Measurements from ENCODE around the gene PSD2.

Gene PSD2

DNA sequence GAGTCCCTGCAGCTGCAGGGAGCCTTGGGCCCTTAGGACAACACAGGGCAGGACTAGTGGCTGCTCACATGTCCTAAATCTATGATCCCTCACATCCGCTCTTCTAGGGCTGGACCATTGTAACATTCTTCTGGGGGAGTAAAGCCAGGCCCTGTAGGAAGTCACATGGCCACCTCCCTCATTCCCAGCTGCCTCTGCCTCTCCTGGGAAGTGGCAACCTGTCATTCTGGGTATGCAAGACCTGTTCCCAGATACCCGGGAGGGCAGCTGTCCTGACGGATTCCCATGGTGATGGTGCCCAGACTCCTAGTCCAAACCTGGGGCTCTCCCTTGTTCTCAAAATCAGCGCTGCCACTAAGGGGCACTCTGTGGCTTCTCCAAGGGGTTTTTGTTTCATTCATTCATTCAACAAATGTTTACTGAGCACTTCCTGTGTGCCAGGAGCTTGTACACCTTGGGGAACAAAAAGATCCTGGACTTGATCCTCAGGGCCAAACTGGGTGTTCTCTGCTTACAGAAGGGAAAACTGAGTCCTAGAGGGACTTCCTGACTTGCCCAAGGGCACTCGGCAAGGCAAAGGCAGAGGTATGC lies 85.6 kb downstream of the PSD2 start:
- DNase-seq, result no peak

DNA sequence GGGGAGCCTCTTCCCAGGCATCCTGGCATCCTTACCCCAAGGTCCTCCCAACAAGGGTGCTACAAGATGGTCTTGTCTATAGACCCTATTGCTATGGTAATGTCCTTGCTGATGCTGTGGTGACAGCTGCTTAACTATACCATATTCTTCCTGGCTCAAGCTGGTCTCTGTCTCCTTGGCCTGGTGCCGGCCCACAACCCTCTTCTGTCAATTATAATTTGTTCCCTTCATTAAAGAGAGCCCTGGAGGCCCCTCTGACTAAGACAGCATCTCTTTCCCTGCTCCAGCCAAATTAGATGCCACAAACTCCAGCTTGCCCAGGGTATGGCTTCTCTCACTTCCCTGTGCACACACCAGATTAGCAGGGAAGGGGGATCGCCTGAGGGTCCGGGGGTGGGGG lies 86.7 kb downstream of the PSD2 start:
- no peak for DNase-seq

GRCh38 chr5:139882961-139883539 lies 87.4 kb downstream of the PSD2 start:
- DNase-seq, result no peak

DNA sequence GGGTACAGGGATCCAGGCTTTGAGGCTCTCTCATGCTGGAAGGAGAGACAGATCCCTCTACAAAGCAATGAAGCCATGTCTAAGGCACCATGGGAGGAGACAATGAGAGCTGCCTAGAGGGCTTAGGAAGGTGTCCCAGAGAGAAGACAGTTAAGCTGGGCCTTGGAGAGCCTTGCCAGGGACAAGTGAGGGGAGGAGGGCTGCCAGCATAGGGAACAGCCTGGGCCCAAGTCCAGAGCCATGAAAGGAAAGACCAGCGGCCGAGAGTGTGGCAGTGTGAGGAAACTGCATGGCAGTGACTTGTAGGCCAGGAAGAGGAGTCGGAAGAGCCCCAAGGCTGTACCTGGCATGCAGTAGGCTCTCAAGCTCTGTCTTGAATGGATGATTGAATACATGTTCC lies 88.5 kb downstream of the PSD2 start:
- no peak for DNase-seq

DNA sequence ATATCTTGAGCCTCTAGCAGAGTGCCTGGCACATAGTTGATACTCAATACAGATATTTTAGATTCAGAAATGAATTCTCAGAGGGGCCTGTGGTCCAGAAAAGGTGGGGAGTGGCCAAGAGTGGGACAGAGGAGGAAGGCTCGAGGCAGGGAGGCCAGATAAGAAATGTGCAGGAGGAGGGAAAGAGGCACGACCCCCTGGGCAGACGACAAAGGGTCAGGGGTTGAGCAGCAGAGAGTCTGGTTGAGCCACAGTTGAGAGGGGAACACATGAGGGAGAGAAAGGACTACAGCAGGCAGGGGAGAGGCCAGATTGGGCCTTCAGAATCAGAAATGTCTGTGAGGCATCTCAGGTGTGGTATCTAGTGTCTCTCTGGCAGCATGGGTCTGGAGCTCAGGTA lies 89.1 kb downstream of the PSD2 start:
- DNase-seq, result no peak

GRCh38 chr5:139885172-139885856 lies 89.7 kb downstream of the PSD2 start:
- DNase-seq, result no peak

DNA sequence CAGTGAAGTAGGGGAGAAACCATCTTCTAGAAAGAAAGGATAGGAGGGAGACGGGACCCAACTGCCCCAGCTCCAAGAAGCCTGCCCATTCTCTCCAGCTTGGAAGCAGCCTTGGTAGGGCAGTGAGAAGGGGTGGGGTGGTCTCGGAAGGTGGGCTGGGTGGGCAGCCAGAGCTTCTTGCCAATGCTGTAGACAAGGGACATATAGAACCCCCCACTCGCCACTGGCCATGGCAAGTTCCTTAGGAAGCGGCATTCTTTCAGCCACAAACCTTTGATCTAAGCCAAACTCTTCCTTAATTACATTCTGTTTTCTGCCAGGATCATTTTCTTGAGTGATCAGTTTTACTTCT lies 90.2 kb downstream of the PSD2 start:
- DNase-seq, result no peak

DNA sequence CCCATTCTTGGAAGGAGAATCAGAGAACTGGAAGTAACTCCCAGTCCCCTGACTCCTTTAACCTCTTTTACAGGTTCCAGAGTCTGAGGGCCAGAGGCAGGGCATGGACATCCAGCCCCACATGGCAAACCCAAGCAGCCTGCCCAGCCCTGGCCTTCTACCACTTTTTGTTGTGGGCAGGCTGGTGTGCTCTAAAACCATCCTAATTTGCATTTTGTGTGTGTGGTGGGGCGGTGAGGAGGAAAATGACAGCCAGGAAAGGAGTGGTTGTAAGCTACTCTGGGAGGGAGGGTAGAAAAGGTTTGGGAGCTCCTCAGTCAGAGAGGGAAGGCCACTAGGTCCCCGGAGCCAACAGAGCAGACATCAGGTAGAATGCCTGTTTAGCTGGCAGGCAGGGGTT lies 90.6 kb downstream of the PSD2 start:
- DNase-seq, result no peak

DNA sequence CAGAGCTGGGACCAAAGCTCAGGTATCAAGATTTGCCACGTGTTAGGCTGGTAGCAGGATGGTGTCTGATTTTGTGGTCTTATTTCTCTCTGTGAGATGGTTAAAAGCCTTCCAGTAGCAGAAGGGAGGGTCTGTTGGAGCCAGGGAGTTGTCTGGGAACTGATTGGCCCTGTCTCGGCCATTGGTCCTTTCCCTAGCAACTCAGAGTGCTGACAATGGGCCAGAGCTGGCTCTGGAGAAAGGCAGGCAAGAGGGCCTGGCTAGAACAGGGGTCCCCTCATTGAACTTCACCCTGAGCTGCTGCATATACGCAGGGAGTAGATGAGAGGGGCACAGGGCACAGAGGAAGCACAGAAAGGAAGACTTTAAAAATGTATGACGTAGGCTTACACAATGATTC lies 92.8 kb downstream of the PSD2 start:
- no peak for DNase-seq

DNA sequence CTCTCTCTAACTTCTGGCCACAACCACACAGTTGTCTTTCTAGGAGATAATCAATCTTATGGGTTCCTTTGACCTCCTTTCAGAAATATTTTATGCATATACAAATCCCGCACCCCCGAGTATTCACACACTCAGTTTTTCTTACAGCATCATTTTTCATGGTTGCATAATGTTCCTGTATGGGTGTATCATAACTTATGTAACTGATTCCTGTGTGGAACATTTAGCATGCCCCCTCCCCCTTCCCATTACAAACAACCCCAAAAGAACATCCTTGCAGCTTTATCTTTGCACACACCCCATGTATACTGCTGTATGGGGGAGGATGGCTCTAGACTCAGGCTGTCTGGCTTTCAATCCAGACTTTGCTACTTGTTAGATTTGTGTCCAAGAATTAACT lies 93.8 kb downstream of the PSD2 start:
- DNase-seq, result no peak

DNA sequence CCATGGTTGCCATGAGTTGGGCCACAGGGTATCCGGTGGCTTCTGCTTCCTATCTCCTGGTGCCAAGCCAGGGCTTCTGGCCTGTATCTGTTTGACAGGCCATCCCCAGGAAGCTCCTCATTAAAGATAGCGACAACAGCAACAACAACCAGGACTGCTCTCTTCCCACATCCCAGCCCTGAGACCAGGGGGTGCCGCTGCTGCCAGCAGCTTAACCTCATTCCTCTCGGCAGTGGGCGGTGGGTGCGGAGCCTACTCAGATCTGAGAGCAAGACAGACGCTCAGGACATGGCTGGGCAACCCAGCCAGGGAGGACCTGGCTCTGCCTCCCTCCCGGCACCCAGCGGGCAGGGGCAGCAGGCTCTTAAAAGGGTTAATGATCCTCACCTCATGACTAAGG lies 98.3 kb downstream of the PSD2 start:
- DNase-seq, result no peak

Measured in fibroblast of skin of scalp (primary cell).